Measurements from ENCODE around the gene FAM83G. TPM values are rescaled to one million over a fixed set of nuclear protein-coding genes. Genes with fewer than 3 reads are reported as not detected.

The FAM83G gene
- total and polyA plus RNA-seq, 3 donors from 2014 or later, result 2.5 to 4.7 (median 4.6) TPM

DNA sequence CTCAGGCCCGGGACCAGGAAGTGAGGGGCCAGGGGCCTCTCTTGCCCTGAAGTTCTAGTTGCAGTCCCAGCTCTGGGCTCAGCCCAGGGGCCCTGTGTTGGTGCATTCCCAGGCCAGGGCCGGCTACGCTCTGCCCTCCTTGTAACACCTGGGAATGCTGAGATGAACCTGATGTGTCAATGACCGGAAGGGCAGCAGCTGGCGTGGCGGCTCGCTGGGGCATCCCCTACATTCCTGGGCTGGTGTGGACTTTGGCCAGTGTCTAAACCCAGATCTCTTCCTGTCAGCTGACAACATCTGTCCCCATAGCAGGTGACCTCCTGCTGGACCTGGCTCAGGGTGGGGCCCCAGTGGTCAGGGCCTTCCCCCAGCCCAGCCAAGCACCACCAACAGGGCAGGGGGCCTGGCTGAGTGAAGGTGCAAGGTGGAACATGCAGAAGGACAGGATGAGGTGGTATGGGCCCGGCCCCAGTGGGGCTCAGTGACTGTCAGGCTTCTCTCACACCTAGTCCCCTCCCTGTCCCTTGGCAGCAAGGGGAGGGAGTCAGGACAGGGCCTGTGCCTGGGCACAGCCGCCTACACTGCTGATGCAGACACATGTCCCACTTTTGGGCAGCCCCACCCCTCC lies 15.9 kb downstream of the FAM83G start:
- Histone ChIP-seq H3K9me3 (no peaks in the 10 kb centered on the region), H3K27me3 (no peaks in the 10 kb centered on the region), H3K36me3 (ENCODE audit: low read depth, missing control alignments) (no peaks in the 10 kb centered on the region), H3K4me3 (no peak overlapping the region), H3K4me1 (no peaks in the 10 kb centered on the region), H3K27ac (no peak overlapping the region)
- 94 to 100% methylated on average over 1 to 9 of the region's 9 CpGs for WGBS, 2 donors
- intact Hi-C loops (cut with DNase I; ENCODE audit: low total_unique reads), result no loop called here
- DNase-seq, result no peak
- no peak for TF ChIP-seq POLR2A (IDR thresholded peaks at IDR 0.05)
- TF ChIP-seq, protein P1, sequence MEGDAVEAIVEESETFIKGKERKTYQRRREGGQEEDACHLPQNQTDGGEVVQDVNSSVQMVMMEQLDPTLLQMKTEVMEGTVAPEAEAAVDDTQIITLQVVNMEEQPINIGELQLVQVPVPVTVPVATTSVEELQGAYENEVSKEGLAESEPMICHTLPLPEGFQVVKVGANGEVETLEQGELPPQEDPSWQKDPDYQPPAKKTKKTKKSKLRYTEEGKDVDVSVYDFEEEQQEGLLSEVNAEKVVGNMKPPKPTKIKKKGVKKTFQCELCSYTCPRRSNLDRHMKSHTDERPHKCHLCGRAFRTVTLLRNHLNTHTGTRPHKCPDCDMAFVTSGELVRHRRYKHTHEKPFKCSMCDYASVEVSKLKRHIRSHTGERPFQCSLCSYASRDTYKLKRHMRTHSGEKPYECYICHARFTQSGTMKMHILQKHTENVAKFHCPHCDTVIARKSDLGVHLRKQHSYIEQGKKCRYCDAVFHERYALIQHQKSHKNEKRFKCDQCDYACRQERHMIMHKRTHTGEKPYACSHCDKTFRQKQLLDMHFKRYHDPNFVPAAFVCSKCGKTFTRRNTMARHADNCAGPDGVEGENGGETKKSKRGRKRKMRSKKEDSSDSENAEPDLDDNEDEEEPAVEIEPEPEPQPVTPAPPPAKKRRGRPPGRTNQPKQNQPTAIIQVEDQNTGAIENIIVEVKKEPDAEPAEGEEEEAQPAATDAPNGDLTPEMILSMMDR (IDR thresholded peaks at IDR 0.05), result no peak

DNA sequence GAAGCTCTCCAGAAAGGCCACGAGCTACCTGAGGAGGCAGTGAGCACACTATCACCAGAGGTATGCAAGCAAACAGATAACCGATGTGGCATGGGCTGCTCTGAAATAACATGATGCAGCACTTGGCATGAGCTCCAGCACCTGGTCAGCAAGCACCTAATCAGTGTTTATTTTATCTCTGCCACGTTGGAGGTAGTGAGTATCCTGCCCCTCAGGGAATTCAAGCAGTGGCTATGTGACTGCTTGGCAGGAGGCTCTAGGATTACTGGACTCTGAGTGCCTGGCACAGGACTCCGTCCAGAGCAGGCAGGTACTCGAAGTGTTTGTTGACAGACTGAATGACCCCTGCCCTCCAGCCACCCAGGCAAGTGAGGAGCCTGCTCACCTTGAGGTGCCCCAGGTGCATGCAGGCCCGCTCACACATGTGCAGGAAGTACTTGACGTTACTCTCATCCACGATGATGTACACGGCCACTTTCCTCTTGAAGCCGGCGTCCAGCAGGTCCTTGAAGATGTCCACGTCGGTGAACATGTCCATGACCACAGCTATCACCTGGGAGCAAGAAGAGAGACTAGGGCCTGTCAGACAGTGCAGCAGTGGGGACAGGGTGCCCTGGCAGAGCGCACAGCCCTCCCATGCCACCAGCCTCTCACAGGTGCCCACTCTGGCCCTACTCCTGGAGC lies 16.6 kb downstream of the FAM83G start:
- no peaks in the 10 kb centered on the region for H3K4me1 ChIP-seq
- WGBS, 2 donors, result 78 to 86% methylated on average over 9 to 14 of the region's 14 CpGs
- intact Hi-C loops (cut with DNase I; ENCODE audit: low total_unique reads), result no loop called here
- H3K36me3 ChIP-seq (ENCODE audit: low read depth, missing control alignments), result no peaks in the 10 kb centered on the region
- no peaks in the 10 kb centered on the region for H3K9me3 ChIP-seq
- no peak overlapping the region for H3K27ac ChIP-seq
- no peak overlapping the region for H3K4me3 ChIP-seq
- H3K27me3 ChIP-seq, result no peaks in the 10 kb centered on the region
- no peak for TF ChIP-seq POLR2A (IDR thresholded peaks at IDR 0.05)
- TF ChIP-seq, protein P1 (IDR thresholded peaks at IDR 0.05), result no peak
- DNase-seq, result no peak

DNA sequence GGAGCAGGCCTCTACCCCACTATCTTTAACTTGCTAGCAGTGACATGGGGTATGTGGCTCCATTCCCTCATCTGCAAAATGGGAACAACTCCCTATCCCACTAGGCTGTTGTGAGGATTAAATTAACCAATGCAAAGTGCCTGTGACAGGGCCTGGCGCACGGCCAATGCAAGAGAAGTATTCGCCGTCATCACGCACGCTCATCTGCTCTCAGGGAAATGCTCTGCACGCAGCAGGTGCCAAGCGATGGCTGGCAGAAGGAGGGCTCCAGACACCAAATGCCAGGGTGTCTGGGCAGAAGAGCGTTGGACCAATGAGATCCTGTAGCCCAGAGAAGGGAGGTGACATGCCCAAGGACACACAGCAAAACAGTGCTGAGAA lies 17.3 kb downstream of the FAM83G start:
- Histone ChIP-seq H3K4me1 (no peaks in the 10 kb centered on the region), H3K27ac (no peak overlapping the region), H3K36me3 (ENCODE audit: low read depth, missing control alignments) (no peaks in the 10 kb centered on the region), H3K4me3 (no peak overlapping the region), H3K27me3 (no peaks in the 10 kb centered on the region), H3K9me3 (no peaks in the 10 kb centered on the region)
- 94 to 99% methylated on average over 9 of the region's 9 CpGs for WGBS, 2 donors
- no peak for DNase-seq
- TF ChIP-seq, protein P1 (IDR thresholded peaks at IDR 0.05), result no peak
- no peak for TF ChIP-seq POLR2A (IDR thresholded peaks at IDR 0.05)
- intact Hi-C loops (cut with DNase I; ENCODE audit: low total_unique reads), result no loop called here

DNA sequence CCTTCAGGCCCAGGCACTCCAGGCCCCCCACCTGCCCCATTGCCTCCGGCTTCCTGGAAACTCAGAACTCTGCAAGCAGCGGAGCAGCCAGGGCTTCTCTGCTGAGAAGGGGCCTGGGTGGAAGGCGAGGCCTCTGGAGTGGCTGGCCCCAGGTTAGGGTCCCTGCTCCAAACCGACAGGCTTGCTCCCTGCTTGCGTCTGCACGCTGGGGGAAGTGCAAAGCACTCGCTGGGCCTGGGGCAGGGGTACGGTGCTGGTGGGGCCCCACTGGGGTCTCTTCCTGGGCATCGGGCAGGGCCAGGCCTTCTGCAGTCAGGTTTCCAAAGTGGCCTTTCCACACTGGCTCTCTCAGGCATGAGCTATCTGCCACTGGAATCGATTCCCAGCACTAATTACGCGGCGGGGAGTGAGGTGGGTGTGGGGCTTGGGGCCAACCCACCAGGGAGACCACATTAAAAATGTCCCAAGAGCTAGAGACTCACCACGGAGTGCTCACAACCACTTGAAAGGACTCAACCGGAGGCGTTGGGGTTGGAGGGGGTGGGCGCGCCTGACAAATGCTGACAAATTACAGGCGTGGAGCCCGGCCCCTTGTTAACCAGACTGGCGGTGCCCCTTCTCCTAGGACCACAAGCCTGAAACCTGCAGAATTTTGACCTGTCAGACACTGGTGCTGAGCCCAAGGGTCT lies 17.9 kb downstream of the FAM83G start:
- Histone ChIP-seq H3K4me3 (no peak overlapping the region), H3K36me3 (ENCODE audit: low read depth, missing control alignments) (no peaks in the 10 kb centered on the region), H3K9me3 (no peaks in the 10 kb centered on the region), H3K27me3 (no peaks in the 10 kb centered on the region), H3K4me1 (no peaks in the 10 kb centered on the region), H3K27ac (no peak overlapping the region)
- DNase-seq, result no peak
- intact Hi-C loops (cut with DNase I; ENCODE audit: low total_unique reads), result no loop called here
- WGBS, 2 donors, result 90 to 94% methylated on average over 2 to 21 of the region's 21 CpGs
- TF ChIP-seq, protein P1 (IDR thresholded peaks at IDR 0.05), result no peak
- no peak for TF ChIP-seq POLR2A (IDR thresholded peaks at IDR 0.05)

Measured in testis (tissue), 3 donors.